Smooth muscle cell (in vitro differentiated cells): ENCODE measurements around the gene HIPK2. TPM values are rescaled to one million over a fixed set of nuclear protein-coding genes. Genes with fewer than 3 reads are reported as not detected.

Source experiments
- DNase-seq: peaks from one replicate; lab custom pipeline; 2025; ENCODE audit not compliant: unreplicated experiment; lab: John Stamatoyannopoulos, UW
- H2AFZ ChIP-seq: fragments of 200-600 bp; sonication (generic); 2 replicates; pipeline ENCODE4 v1.6.0; 2016; ENCODE audit warnings: antibody characterized with exemption, low read depth, mild to moderate bottlenecking
- H3F3A ChIP-seq: fragments of 200-600 bp; sonication (generic); 2 replicates; pipeline ENCODE4 v1.6.0; 2017; ENCODE audit warnings: antibody characterized with exemption, low read depth
- H3K27ac ChIP-seq: fragments of 200-600 bp; sonication (generic); 2 replicates; pipeline ENCODE4 v1.5.1; 2016; ENCODE audit warnings: low read depth, mild to moderate bottlenecking
- H3K27me3 ChIP-seq: fragments of 200-600 bp; sonication (generic); 2 replicates; pipeline ENCODE4 v1.6.1; 2016; ENCODE audit warnings: low read depth, mild to moderate bottlenecking
- H3K36me3 ChIP-seq: fragments of 200-600 bp; sonication (generic); 2 replicates; pipeline ENCODE4 v1.5.1; 2016; ENCODE audit warnings: low read depth
- H3K4me1 ChIP-seq: fragments of 200-600 bp; sonication (generic); 2 replicates; pipeline ENCODE4 v1.5.1; 2016; ENCODE audit warnings: low read depth
- H3K4me2 ChIP-seq: fragments of 200-600 bp; sonication (generic); 2 replicates; pipeline ENCODE4 v1.6.0; 2016; ENCODE audit warnings: mild to moderate bottlenecking
- H3K4me3 ChIP-seq: fragments of 200-600 bp; sonication (generic); 2 replicates; pipeline ENCODE4 v1.5.1; 2016; ENCODE audit warnings: mild to moderate bottlenecking
- H3K79me2 ChIP-seq: fragments of 200-600 bp; sonication (generic); 2 replicates; pipeline ENCODE4 v1.6.0; 2016; ENCODE audit warnings: low read depth, mild to moderate bottlenecking
- H3K9ac ChIP-seq: fragments of 200-600 bp; sonication (generic); 2 replicates; pipeline ENCODE4 v1.6.0; 2016; ENCODE audit warnings: low read depth
- H3K9me3 ChIP-seq: fragments of 200-600 bp; sonication (generic); replicated peaks from 2 replicates; pipeline ENCODE4 v1.5.1; 2016; ENCODE audit warnings: low read depth
- H4K20me1 ChIP-seq: fragments of 200-600 bp; sonication (generic); 2 replicates; pipeline ENCODE4 v1.6.0; 2016; ENCODE audit warnings: low read depth
- CTCF ChIP-seq: fragments of 200-600 bp; sonication (generic); IDR thresholded peaks from 2 replicates; pipeline ENCODE4 v1.5.1; 2017; ENCODE audit warnings: borderline replicate concordance, mild to moderate bottlenecking, antibody characterized with exemption; ENCODE audit not compliant: insufficient read depth, poor library complexity, severe bottlenecking
- WGBS: methylation state at CpG from one replicate; pipeline ENCODE4 v1.1.7; 2016; ENCODE audit warnings: low lambda C conversion rate; 5-methylcytosine and 5-hydroxymethylcytosine counted together
- polyA plus RNA-seq: library from polyadenylated mRNA; unstranded; fragments of >200 nt; fragmentation: Nextera tagmentation; extraction: Ambion mirVana; gene quantifications from 2 replicates; pipeline ENCODE4 v1.2.1, GENCODE V29; 2016
- total RNA-seq: library from RNA; depleted of rRNA; stranded (reverse); fragments of >200 nt; gene quantifications from 2 replicates; pipeline ENCODE4 v1.2.3, GENCODE V29; 2014

HIPK2 gene
- total and polyA plus RNA-seq, 2 experiments from 2014 or later, result 3.0 to 11.2 TPM

GRCh38 chr7:139650429-139651100 lies 127.2 kb downstream of the HIPK2 start:
- TF ChIP-seq CTCF, result no peak
- no peak overlapping the region for H3K4me2 ChIP-seq
- H3K9ac ChIP-seq, result no peak overlapping the region
- H3K36me3 ChIP-seq, result no peaks in the 10 kb centered on the region
- H3K79me2 ChIP-seq, result no peaks in the 10 kb centered on the region
- H3K4me1 ChIP-seq, result peaks cover 6% of the 10 kb centered on the region
- H3F3A ChIP-seq, result no peaks in the 10 kb centered on the region
- no peak overlapping the region for H2AFZ ChIP-seq
- H4K20me1 ChIP-seq, result peaks cover 80% of the 10 kb centered on the region
- no peaks in the 10 kb centered on the region for H3K27me3 ChIP-seq
- DNase-seq, result no peak
- no peak overlapping the region for H3K27ac ChIP-seq
- whole genome bisulfite sequencing, result 86% methylated on average over 12 of the region's 12 CpGs
- H3K9me3 ChIP-seq, result no peaks in the 10 kb centered on the region
- no peak overlapping the region for H3K4me3 ChIP-seq

GRCh38 chr7:139648941-139649425 lies 128.8 kb downstream of the HIPK2 start:
- H3K36me3 ChIP-seq, result no peaks in the 10 kb centered on the region
- no peaks in the 10 kb centered on the region for H3K27me3 ChIP-seq
- no peaks in the 10 kb centered on the region for H3K79me2 ChIP-seq
- peaks cover 85% of the 10 kb centered on the region for H4K20me1 ChIP-seq
- no peak for DNase-seq
- WGBS, result 94% methylated on average over 14 of the region's 14 CpGs
- H3K4me2 ChIP-seq, result no peak overlapping the region
- TF ChIP-seq CTCF, result no peak
- H3F3A ChIP-seq, result no peaks in the 10 kb centered on the region
- H3K4me1 ChIP-seq, result peaks cover 6% of the 10 kb centered on the region
- H3K27ac ChIP-seq, result no peak overlapping the region
- H2AFZ ChIP-seq, result no peak overlapping the region
- no peak overlapping the region for H3K9ac ChIP-seq
- no peaks in the 10 kb centered on the region for H3K9me3 ChIP-seq
- no peak overlapping the region for H3K4me3 ChIP-seq

- Histone ChIP-seq H3K4me3 (no peak overlapping the region), H3K4me1 (peaks cover 6% of the 10 kb centered on the region), H3F3A (no peaks in the 10 kb centered on the region), H3K27me3 (no peaks in the 10 kb centered on the region), H2AFZ (no peak overlapping the region), H3K27ac (no peak overlapping the region), H3K4me2 (no peak overlapping the region), H4K20me1 (peaks cover 84% of the 10 kb centered on the region), H3K9ac (no peak overlapping the region), H3K9me3 (no peaks in the 10 kb centered on the region), H3K79me2 (no peaks in the 10 kb centered on the region), H3K36me3 (no peaks in the 10 kb centered on the region)
- TF ChIP-seq CTCF, result no peak
- 76% methylated on average over 20 of the region's 20 CpGs for WGBS
- DNase-seq, result no peak
These were observed 129.4 kb downstream of the HIPK2 start for GRCh38 chr7:139648391-139648861.
